ENCODE results near the gene RYR1. TPM values are rescaled to one million over a fixed set of nuclear protein-coding genes. Genes with fewer than 3 reads are reported as not detected.
"Not testable (repeated sequence)": the region's sequence is repeated elsewhere in the genome, so short reads cannot be mapped to it uniquely, and the experiment has no call there.

The RYR1 gene
- total and polyA plus RNA-seq, 10 of the 15 experiments (the other 5 are each of a cell fraction or from before 2014, with no cell fraction given), result under 0.01 to 0.32 (median 0.07) TPM; not detected in 1

DNA sequence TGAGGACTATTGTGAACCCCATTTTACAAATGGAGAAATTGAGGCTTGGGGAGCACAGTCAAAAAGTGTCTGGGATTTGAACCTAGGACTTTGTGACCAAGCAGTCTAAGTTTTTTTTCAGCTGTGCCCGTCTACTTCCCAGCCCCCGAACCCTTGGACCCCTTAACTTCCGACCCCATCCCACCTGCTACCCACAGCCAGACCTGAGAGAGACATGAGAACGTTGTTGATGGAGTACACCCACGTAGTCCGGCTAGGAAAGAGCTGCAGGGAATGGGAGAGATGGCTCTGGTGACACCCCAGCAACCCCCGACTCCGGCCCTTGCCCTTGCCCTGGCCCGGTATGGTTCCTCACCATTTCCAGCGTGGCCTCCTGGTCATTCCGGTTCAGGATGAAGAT, 166.2 kb downstream of the RYR1 start:
- DNase-seq (ENCODE audit: low read depth, low spot score), result no peak
- RAD21 ChIA-PET (ENCODE audit: unreplicated experiment), result no interaction called here
- in situ Hi-C loops (cut with MboI), result no loop called here

DNA sequence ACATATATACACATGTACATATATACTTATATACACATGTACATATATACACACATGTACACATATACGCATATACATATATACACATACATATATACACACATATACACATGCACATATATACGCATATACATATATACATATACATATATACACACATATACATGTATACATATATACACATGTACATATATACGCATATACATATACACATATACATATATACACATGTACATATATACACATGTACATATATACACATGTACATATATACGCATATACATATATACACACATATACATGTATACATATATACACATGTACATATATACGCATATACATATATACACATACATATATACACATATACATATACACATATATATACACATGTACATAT, 169.4 kb downstream of the RYR1 start:
- not testable (repeated sequence) for H2AFZ ChIP-seq (ENCODE audit: control insufficient read depth, low read depth, low read length)

More for the DNA sequence above, 166.2 kb downstream of the RYR1 start:
- ChIA-PET POLR2A (no interaction called here), CTCF (no interaction called here), SMC1A (ENCODE audit: uncharacterized antibody, unreplicated experiment) (no interaction called here)
- no peak for TF ChIP-seq MEF2B (IDR thresholded peaks at IDR 0.05; ENCODE audit: partially characterized antibody, poor library complexity, severe bottlenecking)
- TF ChIP-seq NFIC (IDR thresholded peaks at IDR 0.05; ENCODE audit: low read depth, low read length), result no peak
- no peak for TF ChIP-seq PAX8 (IDR thresholded peaks at IDR 0.05)
- TF ChIP-seq ZBED1 (IDR thresholded peaks at IDR 0.05; ENCODE audit: borderline replicate concordance), result no peak
- no peak for TF ChIP-seq NKRF (conservative IDR thresholded peaks at IDR 0.05)
- TF ChIP-seq ZNF384 (IDR thresholded peaks at IDR 0.05; ENCODE audit: borderline replicate concordance, low read depth, low read length), result no peak
- TF ChIP-seq CHD4 (IDR thresholded peaks at IDR 0.05), result no peak
- no peak for TF ChIP-seq ZBTB11 (CRISPR knock-in tag; IDR thresholded peaks at IDR 0.05)
- no TSS peak for BruUV-seq (replicated peaks)
- Histone ChIP-seq H3K9me3 (replicated peaks; ENCODE audit: control insufficient read depth, insufficient read depth, low read length) (no peaks in the 10 kb centered on the region), H3K36me3 (ENCODE audit: control insufficient read depth in 2 of 2, insufficient read depth in 2 of 2, low read length in 1 of 2) (peaks cover 19% of the 10 kb centered on the region in 2 experiments; a peak in 3 of 4 replicates), H4K20me1 (ENCODE audit: control insufficient read depth, insufficient read depth) (no peaks in the 10 kb centered on the region), H3K4me2 (ENCODE audit: control insufficient read depth, insufficient read depth) (no peak overlapping the region), H3K27me3 (replicated peaks in 1 of 2; ENCODE audit: control insufficient read depth in 2 of 2, insufficient read depth in 2 of 2, low read length in 1 of 2) (no peaks in the 10 kb centered on the region), H3K4me1 (ENCODE audit: control insufficient read depth, insufficient read depth, low read length) (no peaks in the 10 kb centered on the region), H3K27ac (ENCODE audit: control insufficient read depth, insufficient read depth) (no peak overlapping the region), H3K4me3 (no peak overlapping the region), H2AFZ (ENCODE audit: control insufficient read depth, low read depth, low read length) (no peak overlapping the region), H3K9ac (ENCODE audit: control insufficient read depth, insufficient read depth, low read length) (no peak overlapping the region), H3K79me2 (ENCODE audit: control insufficient read depth, insufficient read depth, low read length) (no peaks in the 10 kb centered on the region)
- no peak for FAIRE-seq
- no peak for ATAC-seq
- WGBS (ENCODE audit: insufficient coverage, insufficient replicate concordance, low lambda C conversion rate, missing lambda C conversion rate), result 92% methylated on average over 11 of the region's 11 CpGs
- intact Hi-C loops (cut with micrococcal nuclease; ENCODE audit: unreplicated experiment), result no loop called here

More for the DNA sequence above, 169.4 kb downstream of the RYR1 start:
- DNase-seq (ENCODE audit: low read depth, low spot score); POLR2A ChIA-PET; H3K4me2 ChIP-seq (ENCODE audit: control insufficient read depth, insufficient read depth); intact Hi-C loops (cut with micrococcal nuclease; ENCODE audit: unreplicated experiment); SMC1A ChIA-PET (ENCODE audit: uncharacterized antibody, unreplicated experiment); H3K4me1 ChIP-seq (ENCODE audit: control insufficient read depth, insufficient read depth, low read length); in situ Hi-C loops (cut with MboI); H3K4me3 ChIP-seq; FAIRE-seq; RAD21 ChIA-PET (ENCODE audit: unreplicated experiment); CTCF ChIA-PET; H3K27ac ChIP-seq (ENCODE audit: control insufficient read depth, insufficient read depth); H3K9ac ChIP-seq (ENCODE audit: control insufficient read depth, insufficient read depth, low read length); BruUV-seq (replicated peaks); H3K27me3 ChIP-seq (replicated peaks in 1 of 2; ENCODE audit: control insufficient read depth in 2 of 2, insufficient read depth in 2 of 2, low read length in 1 of 2); H4K20me1 ChIP-seq (ENCODE audit: control insufficient read depth, insufficient read depth); H3K79me2 ChIP-seq (ENCODE audit: control insufficient read depth, insufficient read depth, low read length); H3K9me3 ChIP-seq (replicated peaks; ENCODE audit: control insufficient read depth, insufficient read depth, low read length); ATAC-seq: not testable (repeated sequence)
- 96% methylated on average over 5 of the region's 5 CpGs for WGBS (ENCODE audit: insufficient coverage, insufficient replicate concordance, low lambda C conversion rate, missing lambda C conversion rate)
- H3K36me3 ChIP-seq (ENCODE audit: control insufficient read depth in 2 of 2, insufficient read depth in 2 of 2, low read length in 1 of 2), result peaks cover 11 to 15% of the 10 kb centered on the region in 2 experiments; a peak in 3 of 4 replicates
